NCI-H748 treated with DMSO at 0.1 percent for 48 hours (cell line): ENCODE data around the gene NAALADL1.
"Not testable (repeated sequence)": the region's sequence is repeated elsewhere in the genome, so short reads cannot be mapped to it uniquely, and the experiment has no call there.

Experiments used
- DNase-seq: peaks from one replicate; lab custom pipeline; 2025; lab: John Stamatoyannopoulos, UW

The NAALADL1 gene

DNA sequence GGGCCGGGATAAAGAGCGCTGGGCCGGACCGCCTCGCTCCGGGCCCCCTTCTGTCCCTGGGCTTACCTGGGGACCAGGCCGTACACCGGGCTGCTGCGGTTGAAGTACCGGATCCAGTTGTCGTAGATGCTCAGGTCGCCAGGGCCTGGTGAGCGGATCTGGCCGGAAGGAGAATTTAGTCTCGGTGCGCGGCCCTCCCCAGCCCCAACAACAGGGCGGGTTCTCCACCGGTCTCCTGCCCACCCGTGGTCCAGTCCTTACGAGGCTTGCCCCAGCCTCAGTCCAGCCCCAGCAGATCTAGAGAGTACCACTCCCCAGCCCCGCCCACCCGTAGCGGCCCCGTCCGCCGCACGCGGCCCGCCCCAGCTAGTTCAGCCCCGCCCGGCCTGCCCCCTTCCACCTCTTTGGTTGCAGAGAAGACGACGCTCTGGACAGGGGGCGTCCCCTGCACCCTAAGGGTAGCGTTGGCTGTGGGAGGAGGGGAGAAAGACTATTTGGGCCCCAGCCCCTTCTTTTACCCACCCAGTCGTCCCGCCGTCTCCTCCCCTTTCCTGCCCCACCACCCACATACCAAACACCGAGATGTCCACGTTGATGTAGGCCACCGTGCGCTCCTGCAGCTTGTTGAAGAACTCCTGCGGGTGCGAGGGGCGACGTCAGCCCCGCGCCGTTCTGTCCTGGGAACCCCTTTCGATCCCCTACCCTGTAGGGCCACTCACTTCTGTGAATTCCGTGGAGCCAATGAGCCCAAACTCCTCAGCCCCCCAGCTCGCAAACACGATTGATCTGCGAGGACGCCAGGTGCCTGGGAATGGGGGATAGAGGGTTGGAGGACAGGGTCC lies 10.6 kb downstream of the NAALADL1 start:
- no peak for DNase-seq

DNA sequence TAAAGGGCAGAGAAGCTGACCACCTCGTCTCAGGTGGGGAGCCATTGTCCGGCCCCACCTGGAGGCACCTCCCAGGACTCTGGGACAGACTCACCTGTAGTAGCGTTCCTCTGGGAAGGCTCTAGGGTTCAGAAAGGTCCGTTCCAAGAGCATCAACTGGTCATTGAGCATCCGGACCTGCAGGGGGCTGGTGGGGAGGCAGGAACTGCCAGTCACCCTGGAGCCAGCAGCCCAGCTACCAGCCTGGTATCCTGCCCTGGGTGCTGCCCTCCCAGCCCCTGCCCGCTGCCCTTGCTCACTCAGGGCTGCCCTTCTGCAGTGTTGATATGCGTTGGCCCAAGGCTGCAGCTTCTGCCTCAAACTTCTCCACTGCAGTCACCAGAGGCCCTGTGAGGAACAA lies 12.6 kb downstream of the NAALADL1 start:
- DNase-seq, result no peak

DNA sequence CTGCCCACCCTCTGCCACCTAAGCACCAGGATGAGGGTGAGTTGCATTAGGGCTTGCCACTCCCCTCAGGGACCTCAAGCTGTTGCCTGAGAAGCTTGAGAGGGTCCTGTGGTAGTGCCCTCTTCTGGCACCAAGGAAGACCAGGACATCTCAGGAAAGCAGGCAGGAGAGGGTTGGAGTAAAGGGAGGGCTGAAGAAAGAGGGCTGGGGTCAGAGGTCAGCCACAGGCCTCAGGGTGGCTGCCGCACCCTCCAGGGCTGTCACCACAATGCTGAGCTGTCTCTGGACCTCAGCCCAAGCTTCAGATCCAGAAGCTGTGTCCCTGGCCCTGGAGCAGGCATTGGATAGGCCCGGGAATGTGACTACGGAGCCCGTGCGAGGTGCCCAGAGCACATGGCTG lies 13.3 kb downstream of the NAALADL1 start:
- DNase-seq, result no peak

DNA sequence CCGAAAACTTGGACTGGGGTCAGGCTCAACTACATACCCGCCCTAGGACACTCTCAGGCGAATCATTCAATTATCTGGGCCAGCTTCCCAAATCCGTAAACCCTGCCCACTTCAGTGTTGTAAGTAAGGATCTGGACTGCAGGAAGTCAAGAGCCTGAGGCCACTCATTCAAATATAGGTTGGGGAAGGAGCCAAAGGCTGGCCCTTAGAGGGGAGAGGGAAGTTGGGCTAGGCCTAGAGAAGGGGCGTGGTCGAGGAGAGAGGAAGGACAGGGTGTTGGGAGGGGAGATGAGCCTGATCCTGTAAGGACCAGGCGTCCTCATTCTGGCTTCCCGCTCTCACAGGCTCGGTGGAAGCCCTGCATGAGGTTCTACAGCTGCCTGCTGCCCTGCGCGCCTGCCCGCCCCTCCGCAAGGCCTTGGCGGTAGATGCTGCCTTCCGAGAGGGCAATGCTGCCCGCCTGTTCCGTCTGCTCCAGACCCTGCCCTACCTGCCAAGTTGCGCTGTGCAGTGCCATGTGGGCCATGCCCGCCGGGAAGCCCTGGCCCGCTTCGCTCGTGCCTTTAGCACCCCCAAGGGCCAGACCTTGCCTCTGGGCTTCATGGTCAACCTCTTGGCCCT lies 14.4 kb downstream of the NAALADL1 start:
- no peak for DNase-seq

DNA sequence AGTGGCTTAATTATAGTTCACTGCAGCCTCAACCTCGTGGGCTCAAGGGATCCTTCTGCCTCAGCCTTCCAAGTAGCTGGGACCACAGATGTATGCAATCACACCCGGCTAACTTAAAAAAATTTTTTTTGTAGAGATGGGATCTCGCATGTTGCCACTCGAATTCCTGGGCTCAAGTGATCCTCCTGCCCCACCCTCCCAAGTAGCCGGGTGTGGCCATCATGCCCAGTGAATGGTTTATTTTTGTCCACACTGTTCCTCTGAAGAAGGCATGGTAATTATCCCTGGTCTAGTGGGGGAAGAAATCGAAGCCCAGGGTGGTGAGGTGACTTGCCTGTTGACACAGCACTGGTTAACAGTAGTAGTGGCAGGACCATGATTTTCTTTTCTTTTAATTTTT lies 15.5 kb downstream of the NAALADL1 start:
- DNase-seq, result no peak

DNA sequence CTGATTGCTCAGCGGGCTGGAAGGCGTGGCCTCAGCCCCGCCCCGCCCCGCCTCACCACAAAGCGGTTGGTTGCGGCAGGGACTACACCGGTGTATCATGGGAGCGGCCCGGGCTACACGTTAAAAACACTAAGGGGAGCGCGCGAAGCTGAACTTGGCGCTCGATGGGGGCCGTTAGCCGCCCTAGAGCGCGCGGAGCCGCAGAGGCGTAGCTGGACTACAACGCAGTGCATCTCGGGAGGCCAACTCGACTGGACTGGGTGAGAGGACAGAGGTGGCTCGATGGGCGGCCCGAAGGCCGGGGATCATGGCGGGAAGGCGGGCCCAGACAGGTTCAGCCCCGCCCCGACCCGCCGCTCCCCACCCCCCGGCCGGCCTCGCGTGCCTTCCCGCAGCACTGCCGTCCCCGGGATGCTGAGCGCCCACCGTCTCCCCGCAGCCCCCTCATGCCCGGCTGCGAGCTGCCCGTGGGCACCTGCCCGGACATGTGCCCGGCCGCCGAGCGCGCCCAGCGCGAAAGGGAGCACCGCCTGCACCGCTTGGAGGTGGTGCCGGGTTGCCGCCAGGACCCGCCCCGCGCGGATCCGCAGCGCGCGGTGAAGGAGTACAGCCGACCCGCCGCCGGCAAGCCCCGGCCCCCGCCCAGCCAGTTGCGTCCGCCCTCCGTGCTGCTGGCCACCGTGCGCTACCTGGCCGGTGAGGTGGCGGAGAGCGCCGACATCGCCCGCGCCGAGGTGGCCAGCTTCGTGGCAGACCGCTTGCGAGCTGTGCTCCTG lies 17.3 kb downstream of the NAALADL1 start, which contains the start of gene SAC3D1:
Gene SAC3D1, plus strand, starts transcription at position 364 of the 776 bp plus-strand sequence. Its CDS starts 83 bp downstream, at position 447.
- peak; percentile 90 for DNase-seq

DNA sequence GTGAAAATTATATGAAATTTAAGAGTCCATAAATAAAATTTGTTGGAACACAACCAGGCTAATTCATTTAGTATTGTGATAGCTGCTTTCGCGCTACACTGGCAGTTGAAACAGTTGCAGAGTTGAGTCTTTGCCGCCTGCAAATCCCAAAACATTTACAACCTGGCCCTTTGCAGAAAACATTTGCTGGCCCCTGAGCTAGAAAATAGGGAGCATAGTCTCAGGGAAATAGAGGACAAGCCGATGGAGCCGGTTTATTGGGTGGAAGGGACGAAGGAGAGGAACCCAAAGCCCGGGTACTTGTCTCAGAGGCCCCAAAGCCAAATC lies 17.9 kb downstream of the NAALADL1 start:
- no peak for DNase-seq

DNA sequence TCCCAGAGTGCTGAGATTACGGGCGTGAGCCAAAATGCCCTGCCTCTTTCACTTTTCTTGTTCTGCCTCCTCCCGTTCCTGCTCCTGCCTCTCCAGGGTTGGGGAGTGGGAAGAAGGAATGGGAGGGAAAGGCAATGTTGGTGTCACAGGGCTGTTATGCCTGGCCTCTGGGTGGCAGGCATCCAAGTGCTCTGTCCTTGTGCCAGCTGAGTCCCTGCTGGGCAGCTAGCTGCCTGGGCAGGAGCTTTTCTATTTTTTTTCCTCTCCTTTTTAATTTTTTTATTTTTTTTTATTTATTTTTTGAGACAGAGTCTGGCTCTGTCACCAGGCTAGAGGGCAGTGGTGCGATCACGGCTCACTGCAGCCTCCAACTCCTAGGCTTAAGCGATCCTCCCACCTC lies 21.4 kb downstream of the NAALADL1 start:
- DNase-seq, result no peak

DNA sequence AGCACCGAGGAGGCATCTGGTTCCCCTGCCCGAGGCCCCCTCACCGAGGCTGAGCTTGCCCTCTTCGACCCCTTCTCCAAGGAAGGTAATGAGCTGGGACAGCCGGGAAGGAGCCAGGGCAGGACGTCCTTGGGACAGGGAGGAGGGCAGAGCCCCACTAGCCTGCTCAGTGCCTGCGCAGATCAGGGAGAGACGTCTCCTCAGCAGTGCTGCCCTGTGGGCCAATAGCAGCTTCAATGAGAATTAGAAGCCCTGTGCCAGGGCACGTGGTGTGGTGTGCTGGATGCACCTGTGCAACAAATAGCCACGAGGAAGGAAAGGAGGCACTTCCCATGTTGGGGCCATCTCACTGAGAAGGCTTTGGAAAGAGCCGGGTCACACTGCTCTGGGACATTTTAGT lies 22.8 kb downstream of the NAALADL1 start:
- DNase-seq, result no peak

DNA sequence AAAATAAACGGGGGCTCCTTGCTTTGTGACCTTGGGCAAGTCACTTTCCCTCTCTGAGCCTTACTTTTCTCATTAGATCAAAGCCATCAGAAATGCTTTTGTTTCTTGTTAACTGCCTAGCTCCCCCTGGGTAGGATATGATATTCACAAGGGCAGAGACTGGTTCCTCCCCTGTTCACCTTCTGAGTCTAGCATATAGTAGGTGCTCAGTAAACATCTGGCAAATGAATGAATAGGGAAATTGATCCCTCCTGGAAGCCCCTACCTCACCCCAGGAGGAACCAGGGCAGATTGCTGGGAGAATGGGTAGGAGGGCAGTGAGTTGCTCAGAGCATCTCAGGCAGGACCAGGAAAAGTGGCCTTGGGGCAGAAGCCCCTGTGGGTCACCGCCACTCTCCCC lies 23.9 kb downstream of the NAALADL1 start:
- no peak for DNase-seq

DNA sequence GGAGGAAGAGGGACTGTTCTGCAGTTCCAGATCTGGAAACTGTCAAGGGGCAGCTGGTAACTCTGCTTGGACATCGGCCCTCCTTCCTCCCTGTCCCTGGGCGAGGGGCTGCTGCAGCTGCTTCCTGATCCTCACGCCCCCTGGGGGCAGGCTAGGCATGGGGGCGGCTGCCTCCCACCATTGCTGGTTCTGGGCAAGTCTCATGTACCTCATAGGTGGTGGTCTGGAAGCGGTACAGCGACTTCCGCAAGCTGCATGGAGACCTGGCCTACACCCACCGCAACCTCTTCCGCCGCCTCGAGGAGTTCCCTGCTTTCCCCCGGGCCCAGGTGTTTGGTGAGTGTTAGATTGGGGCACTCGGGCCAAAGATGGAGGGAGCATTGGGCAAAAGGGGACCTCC lies 26.1 kb downstream of the NAALADL1 start:
- no peak for DNase-seq

DNA sequence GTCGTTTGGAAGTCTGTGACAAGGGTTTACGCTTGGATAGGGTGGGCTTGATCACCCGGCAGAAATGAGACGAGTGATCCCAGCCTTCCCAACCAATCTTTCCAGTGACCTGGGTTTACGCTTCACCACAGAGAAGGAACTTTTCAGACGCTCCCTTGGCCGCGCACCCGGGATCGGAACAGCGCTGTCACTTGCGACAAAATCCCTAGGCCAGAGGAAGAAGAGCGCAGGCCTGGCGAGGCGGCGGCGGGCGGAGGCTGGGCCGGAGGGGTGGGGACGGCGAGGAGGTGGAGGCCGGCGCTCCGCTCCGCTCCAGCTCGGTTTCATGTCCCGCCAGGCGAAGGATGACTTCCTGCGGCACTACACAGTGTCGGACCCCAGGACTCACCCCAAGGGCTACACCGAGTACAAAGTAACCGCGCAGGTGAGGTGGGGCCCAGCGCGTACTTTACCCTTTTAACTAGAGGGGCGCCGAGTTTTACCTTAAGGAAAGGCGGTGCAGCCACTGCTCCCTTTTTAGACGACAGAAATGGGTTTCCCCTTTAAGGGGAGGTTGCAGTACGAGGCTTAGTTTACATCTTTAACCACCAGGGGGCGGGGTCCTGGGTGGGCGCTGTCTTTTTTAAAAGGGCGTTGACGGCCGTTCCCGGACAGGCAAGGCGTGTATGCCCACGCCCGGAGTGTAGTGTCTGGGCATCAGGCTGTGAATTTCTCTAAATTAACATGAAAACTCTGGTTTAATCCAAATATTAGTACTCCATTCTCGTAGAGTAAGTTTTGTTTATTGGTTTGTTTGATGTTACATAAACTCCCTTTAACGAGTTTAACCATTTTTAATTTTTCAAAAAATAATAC lies 30.9 kb downstream of the NAALADL1 start, which contains the start of gene SNX15:
Gene SNX15, plus strand, starts transcription at position 227 of the 855 bp plus-strand sequence. Its CDS starts 99 bp downstream, at position 326.
- DNase-seq, result peak; percentile 94

DNA sequence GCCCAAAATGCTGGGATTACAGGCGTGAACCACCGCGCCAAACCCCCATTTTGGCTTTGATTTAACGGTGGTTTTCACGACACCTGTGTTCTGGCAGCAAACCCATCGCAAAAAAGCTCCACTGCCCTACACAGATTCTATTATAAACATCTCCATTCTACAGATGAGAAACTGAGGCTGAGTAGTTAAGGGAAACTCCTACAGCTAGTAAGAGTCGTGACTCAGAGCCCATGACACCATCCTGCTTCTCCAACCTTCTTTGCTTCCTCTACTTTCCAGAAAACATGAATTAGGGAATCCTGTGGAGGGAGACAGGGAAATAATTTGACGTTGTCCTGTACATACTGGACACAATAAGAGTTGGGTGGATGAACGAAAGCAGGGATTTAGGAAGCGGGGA lies 31.5 kb downstream of the NAALADL1 start:
- DNase-seq, result no peak

DNA sequence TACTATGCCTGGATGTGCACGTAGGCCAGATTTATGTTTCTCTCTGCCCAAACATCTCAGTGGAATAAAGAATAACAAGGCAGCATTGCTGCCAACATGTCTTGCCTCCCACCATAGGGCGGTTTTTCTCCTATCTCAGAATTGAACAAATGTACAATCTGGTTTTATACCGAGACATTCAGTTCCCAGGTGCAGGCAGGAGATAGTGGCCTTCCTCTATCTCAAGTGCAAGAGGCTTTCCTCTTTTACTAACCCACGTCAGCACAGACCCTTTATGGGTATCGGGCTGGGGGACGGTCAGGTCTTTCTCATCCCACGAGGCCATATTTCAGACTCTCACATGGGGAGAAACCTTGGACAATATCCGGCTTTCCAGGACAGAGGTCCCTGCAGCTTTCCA lies 34.9 kb downstream of the NAALADL1 start:
- not testable (repeated sequence) for DNase-seq

DNA sequence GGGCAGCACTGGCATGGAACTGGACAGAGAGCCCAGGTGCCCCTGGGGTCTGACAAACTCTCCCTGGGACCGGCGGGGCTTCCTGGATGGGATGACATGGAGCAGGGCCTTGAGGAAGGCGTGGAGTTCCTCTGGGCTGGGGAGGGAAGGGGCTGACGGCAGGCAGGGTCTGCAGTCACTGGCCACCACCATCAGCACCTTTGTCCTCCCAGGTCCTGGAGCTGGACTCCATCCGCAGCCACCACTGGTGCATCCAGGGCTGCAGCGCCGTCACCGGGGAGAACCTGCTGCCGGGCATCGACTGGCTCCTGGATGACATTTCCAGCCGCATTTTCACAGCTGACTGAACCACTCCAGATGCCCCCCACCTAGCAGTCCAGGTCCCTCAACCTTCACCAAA lies 36.8 kb downstream of the NAALADL1 start:
- no peak for DNase-seq

DNA sequence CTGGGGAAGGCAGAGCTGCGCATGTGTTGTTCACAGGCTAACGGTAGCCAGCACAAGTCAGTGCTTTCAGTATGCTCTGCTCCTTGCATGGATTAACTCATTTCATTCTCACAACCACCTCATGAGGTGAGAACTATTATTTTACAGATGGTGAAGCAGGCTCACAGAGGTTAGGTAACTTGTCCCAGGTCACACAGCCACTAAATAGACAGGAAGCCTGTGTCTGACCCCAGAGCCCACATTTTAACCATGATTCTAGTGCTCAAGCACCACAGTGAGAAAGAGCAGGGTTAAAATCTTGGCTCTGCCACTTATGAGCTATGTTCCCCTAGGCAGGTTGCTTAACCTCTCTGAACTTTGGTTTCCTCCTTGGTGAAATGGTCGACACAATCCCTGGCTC lies 37.4 kb downstream of the NAALADL1 start:
- DNase-seq, result no peak

DNA sequence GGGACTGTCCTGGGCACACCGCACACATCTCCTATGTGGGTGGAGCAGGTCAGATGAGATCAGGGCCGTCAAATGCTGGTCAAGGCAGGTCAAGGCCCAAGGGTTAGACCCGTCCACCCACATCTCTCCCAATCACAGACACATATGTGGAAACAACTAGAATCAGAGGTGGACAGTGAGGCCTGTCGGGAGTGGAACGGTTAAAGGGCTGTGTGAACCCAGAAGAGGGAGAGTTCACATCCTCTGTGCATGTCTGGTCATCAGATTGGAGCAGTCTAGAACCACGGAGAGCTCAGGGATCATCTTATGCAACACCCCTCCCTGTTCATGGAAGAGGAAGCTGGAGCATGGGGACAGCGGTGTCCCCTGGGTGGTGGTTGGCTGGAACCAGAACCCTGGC lies 38.5 kb downstream of the NAALADL1 start:
- DNase-seq, result no peak

DNA sequence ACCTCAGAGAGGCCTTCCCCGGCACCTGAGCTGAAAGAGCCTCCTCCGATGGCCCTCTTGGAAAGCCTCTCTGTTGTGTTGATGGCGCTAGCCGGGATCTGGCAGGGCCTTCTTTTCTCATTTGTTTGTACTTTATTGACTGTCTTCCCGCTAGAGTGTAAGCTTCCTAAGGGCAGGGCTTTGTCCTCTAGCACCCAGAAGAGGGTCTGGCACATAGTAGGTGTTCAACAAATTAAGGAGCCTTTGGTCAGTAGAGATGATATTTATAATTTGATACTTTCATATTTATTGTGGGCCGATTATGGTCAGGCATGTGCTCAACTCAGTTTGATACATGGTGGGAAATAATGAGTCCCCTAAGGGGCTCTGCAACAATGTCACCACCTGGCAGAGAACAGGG lies 40.4 kb downstream of the NAALADL1 start:
- DNase-seq, result no peak

DNA sequence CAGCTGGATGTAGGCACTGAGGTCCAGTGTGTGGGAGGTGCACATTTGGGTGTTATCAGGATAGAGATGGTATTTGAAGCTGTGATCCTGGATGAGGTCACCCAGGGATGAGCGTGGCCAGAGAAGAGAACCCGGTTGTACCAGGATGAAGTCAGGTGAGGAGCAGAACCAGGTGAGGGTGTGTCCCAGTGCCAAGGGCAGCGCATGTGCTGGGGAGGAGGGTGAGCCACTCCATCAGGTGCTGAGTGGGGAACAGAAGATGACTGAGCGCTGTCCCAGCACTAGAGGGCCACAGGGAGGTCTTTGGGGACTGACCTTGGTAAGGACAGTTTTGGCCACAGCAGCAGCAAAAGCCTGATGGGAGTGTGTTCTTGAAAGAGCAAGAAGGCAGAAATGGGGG lies 41.6 kb downstream of the NAALADL1 start:
- no peak for DNase-seq

DNA sequence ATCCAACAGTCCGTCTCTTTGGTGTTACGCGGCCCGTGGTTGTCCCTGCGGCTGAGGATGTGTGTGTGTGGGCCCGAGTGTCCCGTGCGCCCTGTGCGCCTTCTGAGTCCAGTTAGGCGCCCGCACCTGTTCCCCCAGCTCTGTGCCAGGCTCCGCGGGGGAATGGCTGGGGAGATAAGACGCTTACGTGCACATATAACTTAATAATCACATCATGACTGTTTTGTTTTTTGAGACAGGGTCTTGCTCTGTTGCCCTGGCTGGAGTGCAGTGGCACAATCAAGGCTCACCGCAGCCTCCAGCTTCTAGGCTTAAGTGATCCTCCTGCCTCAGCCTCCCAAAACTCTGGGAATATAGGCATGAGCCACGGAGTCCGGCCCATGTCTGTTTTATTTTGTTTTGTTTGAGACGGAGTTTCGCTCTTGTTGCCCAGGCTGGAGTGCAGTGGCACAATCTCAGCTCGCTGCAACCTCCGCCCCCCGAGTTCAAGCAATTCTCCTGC lies 43.6 kb downstream of the NAALADL1 start:
- no peak for DNase-seq

DNA sequence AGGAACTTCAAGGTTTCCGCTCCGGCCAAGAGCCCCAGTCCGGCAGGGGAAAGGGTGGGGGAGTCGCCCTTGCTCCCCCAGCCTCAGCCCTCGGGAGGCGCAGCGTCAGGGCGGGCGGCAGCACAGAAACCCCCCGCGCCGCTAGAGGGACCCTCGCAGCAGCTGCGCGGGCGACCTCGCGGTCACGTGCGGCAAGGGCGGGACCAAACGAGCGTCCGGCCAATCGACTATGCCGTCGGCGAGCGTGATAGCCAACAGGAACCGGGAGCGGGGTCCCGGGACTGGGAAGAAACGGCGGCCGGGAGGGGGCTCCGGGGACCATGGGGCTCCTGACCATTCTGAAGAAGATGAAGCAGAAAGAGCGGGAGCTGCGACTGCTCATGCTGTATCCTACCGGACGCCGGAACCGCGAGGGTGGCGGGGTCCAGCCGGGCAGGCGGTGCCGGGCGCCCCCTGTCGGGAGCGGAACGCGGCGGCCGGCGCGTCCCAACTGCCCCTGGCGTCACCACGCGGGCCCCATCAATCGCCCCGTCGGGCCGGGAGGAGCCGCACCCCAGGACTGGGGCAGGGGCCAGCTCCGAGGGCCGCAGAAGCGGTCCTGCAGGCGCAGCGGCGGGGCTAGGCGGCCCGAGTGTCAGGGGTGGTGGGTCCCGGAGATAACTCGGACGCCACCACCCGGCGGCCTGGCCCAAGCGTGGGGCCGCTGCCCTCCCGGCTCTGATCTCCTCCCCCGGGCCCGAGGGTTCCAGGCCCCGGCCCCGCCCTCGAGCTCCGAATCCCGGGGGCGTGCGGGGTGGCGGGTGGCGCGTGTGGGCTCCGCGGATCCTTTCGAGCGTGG lies 44.2 kb downstream of the NAALADL1 start, which contains the start of gene ARL2:
Gene ARL2, plus strand, starts transcription at position 273 of the 838 bp plus-strand sequence. Its CDS starts 48 bp downstream, at position 321.
- DNase-seq, result peak; percentile 66
